ENCODE measurements around the gene RAB17.

The RAB17 gene

DNA sequence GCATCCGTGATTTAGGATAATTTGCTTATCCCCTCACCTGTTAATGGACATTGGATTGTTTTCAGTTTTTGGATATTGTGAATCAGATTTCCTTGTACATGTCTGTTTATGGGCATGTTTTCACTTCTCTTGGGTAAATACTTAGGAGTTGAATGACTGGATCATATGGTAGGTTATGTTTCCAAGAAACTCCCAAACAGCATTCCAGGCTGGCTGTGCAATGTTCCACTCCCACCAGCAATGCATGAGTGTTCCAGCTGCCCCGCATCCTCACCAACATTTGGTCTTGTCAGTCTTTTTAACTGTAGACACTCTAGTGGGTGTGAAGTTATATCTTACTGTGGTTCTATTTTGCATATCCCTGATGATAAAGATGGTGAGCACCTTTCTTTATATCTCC lies 27.9 kb upstream of the RAB17 start:
- Histone ChIP-seq H4K20me1 (ENCODE audit: insufficient read depth, low read length) (no peaks in the 10 kb centered on the region), H3K4me1 (ENCODE audit: low read length) (no peaks in the 10 kb centered on the region), H2AFZ (ENCODE audit: low read depth, low read length) (no peak overlapping the region), H3K27ac (ENCODE audit: low read length) (no peak overlapping the region), H3K4me3 (ENCODE audit: low read length) (no peak overlapping the region), H3K9ac (ENCODE audit: low read length) (no peak overlapping the region), H3K27me3 (ENCODE audit: low read depth, low read length) (peaks cover 4% of the 10 kb centered on the region; the same call in 1 of the 2 replicates), H3K36me3 (replicated peaks; ENCODE audit: low read depth, low read length) (no peaks in the 10 kb centered on the region), H3K4me2 (ENCODE audit: low read length) (no peak overlapping the region), H3K9me3 (ENCODE audit: insufficient read depth, low read length) (no peaks in the 10 kb centered on the region), H3K79me2 (ENCODE audit: low read length) (no peaks in the 10 kb centered on the region)
- no peak for TF ChIP-seq EZH2phosphoT487 (IDR thresholded peaks at IDR 0.05; ENCODE audit: low read depth)
- TF ChIP-seq, protein P1, sequence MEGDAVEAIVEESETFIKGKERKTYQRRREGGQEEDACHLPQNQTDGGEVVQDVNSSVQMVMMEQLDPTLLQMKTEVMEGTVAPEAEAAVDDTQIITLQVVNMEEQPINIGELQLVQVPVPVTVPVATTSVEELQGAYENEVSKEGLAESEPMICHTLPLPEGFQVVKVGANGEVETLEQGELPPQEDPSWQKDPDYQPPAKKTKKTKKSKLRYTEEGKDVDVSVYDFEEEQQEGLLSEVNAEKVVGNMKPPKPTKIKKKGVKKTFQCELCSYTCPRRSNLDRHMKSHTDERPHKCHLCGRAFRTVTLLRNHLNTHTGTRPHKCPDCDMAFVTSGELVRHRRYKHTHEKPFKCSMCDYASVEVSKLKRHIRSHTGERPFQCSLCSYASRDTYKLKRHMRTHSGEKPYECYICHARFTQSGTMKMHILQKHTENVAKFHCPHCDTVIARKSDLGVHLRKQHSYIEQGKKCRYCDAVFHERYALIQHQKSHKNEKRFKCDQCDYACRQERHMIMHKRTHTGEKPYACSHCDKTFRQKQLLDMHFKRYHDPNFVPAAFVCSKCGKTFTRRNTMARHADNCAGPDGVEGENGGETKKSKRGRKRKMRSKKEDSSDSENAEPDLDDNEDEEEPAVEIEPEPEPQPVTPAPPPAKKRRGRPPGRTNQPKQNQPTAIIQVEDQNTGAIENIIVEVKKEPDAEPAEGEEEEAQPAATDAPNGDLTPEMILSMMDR (IDR thresholded peaks at IDR 0.05; ENCODE audit: low read depth, low read length) = no peak

DNA sequence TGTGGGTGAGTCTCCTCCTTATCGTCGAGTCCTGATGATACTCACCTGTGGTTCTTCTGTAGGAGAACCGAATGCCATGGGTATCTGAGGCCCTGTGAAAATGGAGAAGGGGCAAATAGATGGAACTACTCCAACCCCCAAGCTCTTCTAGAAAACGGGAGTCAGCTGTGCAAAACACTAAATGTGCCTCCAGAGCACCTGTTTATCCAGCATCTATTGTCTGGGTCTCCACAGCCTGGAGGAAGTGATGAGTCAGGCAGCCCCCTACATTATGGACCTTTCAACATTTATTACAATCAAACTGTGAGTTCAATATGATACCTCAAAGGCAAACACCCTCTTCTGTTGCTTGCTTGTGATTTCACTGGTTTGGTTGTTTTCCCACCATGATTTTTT lies 27.1 kb upstream of the RAB17 start:
- Histone ChIP-seq H3K9me3 (ENCODE audit: insufficient read depth, low read length) (no peaks in the 10 kb centered on the region), H3K27me3 (ENCODE audit: low read depth, low read length) (peaks cover 4% of the 10 kb centered on the region; the same call in 1 of the 2 replicates), H3K36me3 (replicated peaks; ENCODE audit: low read depth, low read length) (no peaks in the 10 kb centered on the region), H4K20me1 (ENCODE audit: insufficient read depth, low read length) (no peaks in the 10 kb centered on the region), H3K4me1 (ENCODE audit: low read length) (no peaks in the 10 kb centered on the region), H3K4me3 (ENCODE audit: low read length) (no peak overlapping the region), H3K79me2 (ENCODE audit: low read length) (no peaks in the 10 kb centered on the region), H3K4me2 (ENCODE audit: low read length) (no peak overlapping the region), H3K27ac (ENCODE audit: low read length) (no peak overlapping the region), H2AFZ (ENCODE audit: low read depth, low read length) (no peak overlapping the region), H3K9ac (ENCODE audit: low read length) (no peak overlapping the region)
- TF ChIP-seq EZH2phosphoT487 (IDR thresholded peaks at IDR 0.05; ENCODE audit: low read depth) = no peak
- TF ChIP-seq, protein P1 (IDR thresholded peaks at IDR 0.05; ENCODE audit: low read depth, low read length) = no peak

DNA sequence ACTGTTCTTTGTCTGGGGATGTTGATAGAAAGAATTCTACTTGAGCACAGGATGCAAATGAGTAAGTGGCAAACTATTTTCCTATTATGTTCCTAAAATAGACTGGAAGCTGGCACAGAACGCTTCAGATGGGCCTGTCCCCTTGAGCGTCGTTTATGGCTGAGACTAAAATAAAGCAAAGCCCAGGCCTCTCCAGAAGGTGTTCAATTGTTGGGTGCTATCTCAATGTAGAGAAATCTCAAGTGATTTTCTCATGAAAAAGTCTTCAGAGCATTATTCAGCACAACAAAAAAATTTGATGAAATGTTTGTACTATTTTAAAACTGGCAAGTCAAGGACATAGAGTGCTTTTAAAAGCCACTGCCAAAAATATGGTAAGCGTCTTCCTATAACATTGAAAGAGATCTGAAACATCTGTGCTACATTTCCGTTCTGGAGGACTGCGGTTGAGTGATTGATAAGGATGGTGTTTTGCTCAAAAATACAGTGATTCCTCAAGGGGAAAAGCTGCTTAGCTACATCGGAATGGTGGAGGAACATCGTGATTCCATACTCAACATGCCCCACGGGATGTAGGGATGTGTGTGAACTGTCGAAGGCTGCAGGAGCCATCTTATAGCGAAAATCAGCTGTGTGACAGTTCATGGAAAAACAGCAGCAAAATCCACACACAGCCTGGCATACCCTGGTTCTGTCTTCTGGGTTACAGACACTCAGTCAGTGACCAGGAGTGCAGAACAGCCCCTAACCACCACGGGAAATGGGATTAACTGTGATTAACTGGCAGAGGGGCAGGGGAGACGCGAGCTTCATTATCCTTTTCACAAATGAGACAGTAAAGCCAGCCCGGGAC lies 26.4 kb upstream of the RAB17 start:
- no peaks in the 10 kb centered on the region for H3K9me3 ChIP-seq (ENCODE audit: insufficient read depth, low read length)
- no peak overlapping the region for H3K9ac ChIP-seq (ENCODE audit: low read length)
- H2AFZ ChIP-seq (ENCODE audit: low read depth, low read length) = no peak overlapping the region
- TF ChIP-seq, protein P1 (IDR thresholded peaks at IDR 0.05; ENCODE audit: low read depth, low read length) = no peak
- no peak for TF ChIP-seq EZH2phosphoT487 (IDR thresholded peaks at IDR 0.05; ENCODE audit: low read depth)
- H4K20me1 ChIP-seq (ENCODE audit: insufficient read depth, low read length) = no peaks in the 10 kb centered on the region
- H3K27ac ChIP-seq (ENCODE audit: low read length) = no peak overlapping the region
- H3K4me2 ChIP-seq (ENCODE audit: low read length) = no peak overlapping the region
- no peak overlapping the region for H3K4me3 ChIP-seq (ENCODE audit: low read length)
- no peaks in the 10 kb centered on the region for H3K4me1 ChIP-seq (ENCODE audit: low read length)
- no peaks in the 10 kb centered on the region for H3K36me3 ChIP-seq (replicated peaks; ENCODE audit: low read depth, low read length)
- no peaks in the 10 kb centered on the region for H3K79me2 ChIP-seq (ENCODE audit: low read length)
- H3K27me3 ChIP-seq (ENCODE audit: low read depth, low read length) = no peaks in the 10 kb centered on the region

DNA sequence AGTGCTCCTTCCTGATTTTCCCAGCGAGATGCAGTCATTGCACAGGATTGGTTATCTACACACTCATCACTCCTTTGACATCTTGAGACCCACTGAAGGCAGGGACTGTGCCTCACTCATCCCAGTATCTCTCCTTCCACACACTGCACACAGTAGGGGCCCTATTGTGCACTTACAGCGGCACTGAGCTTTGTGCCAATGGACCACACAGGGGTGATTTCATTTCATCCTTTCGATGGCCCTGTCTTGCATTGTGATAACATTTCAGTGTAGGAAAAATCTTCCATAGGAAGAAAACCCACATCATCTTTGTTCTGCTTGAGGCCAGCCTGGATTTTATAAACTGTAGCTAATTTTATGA lies 25.8 kb upstream of the RAB17 start:
- no peak overlapping the region for H2AFZ ChIP-seq (ENCODE audit: low read depth, low read length)
- H3K27ac ChIP-seq (ENCODE audit: low read length) = no peak overlapping the region

More for the DNA sequence above, 25.8 kb upstream of the RAB17 start:
- Histone ChIP-seq H3K27me3 (ENCODE audit: low read depth, low read length) (no peaks in the 10 kb centered on the region), H4K20me1 (ENCODE audit: insufficient read depth, low read length) (no peaks in the 10 kb centered on the region), H3K9me3 (ENCODE audit: insufficient read depth, low read length) (no peaks in the 10 kb centered on the region), H3K79me2 (ENCODE audit: low read length) (no peaks in the 10 kb centered on the region), H3K9ac (ENCODE audit: low read length) (no peak overlapping the region), H3K4me2 (ENCODE audit: low read length) (no peak overlapping the region), H3K36me3 (replicated peaks; ENCODE audit: low read depth, low read length) (no peaks in the 10 kb centered on the region), H3K4me3 (ENCODE audit: low read length) (no peak overlapping the region), H3K4me1 (ENCODE audit: low read length) (no peaks in the 10 kb centered on the region)
- no peak for TF ChIP-seq EZH2phosphoT487 (IDR thresholded peaks at IDR 0.05; ENCODE audit: low read depth)
- TF ChIP-seq, protein P1 (IDR thresholded peaks at IDR 0.05; ENCODE audit: low read depth, low read length) = no peak

All from OCI-LY3 (cell line).